Neural progenitor cell (in vitro differentiated cells): ENCODE data around the gene KIAA1217. TPM values are rescaled to one million over a fixed set of nuclear protein-coding genes. Genes with fewer than 3 reads are reported as not detected.

ENCODE experiments used
- DNase-seq: peaks from one replicate; pipeline ENCODE4 v3.0.0-alpha.2; 2016; ENCODE audit warnings: low spot score
- H2AFZ ChIP-seq: fragments of 200-600 bp; sonication (generic); replicated peaks from 2 replicates; pipeline ENCODE4 v1.6.1; 2016; ENCODE audit warnings: antibody characterized with exemption
- H3F3A ChIP-seq: fragments of 200-600 bp; sonication (generic); 2 replicates; pipeline ENCODE4 v1.6.1; 2016; ENCODE audit warnings: antibody characterized with exemption, low read depth
- H3K27ac ChIP-seq: fragments of 200-600 bp; sonication (generic); 2 replicates; pipeline ENCODE4 v1.5.1; 2016; ENCODE audit warnings: mild to moderate bottlenecking
- H3K27me3 ChIP-seq: fragments of 200-600 bp; sonication (generic); 2 replicates; pipeline ENCODE4 v1.6.1; 2016; ENCODE audit warnings: mild to moderate bottlenecking, moderate library complexity
- H3K36me3 ChIP-seq: fragments of 200-600 bp; sonication (generic); 2 replicates; pipeline ENCODE4 v1.5.1; 2016
- H3K4me1 ChIP-seq: fragments of 200-600 bp; sonication (generic); 2 replicates; pipeline ENCODE4 v1.6.1; 2016; ENCODE audit warnings: mixed run types
- H3K4me2 ChIP-seq: fragments of 200-600 bp; sonication (generic); 2 replicates; pipeline ENCODE4 v1.6.1; 2016
- H3K4me3 ChIP-seq: fragments of 200-600 bp; sonication (generic); 2 replicates; pipeline ENCODE4 v1.5.1; 2016
- H3K79me2 ChIP-seq: fragments of 200-600 bp; sonication (generic); 2 replicates; pipeline ENCODE4 v1.6.1; 2016; ENCODE audit warnings: low read depth
- H3K9ac ChIP-seq: fragments of 200-600 bp; sonication (generic); 2 replicates; pipeline ENCODE4 v1.6.1; 2016
- H3K9me3 ChIP-seq: fragments of 200-600 bp; sonication (generic); 2 replicates; pipeline ENCODE4 v1.5.1; 2016; ENCODE audit warnings: low read depth
- H4K20me1 ChIP-seq: fragments of 200-600 bp; sonication (generic); 2 replicates; pipeline ENCODE4 v1.6.1; 2016; ENCODE audit warnings: low read depth
- H3K27ac Mint-ChIP-seq: 3 replicates; pipeline ENCODE4 v1.8.0; 2021; ENCODE audit warnings: mixed read lengths
- H3K27me3 Mint-ChIP-seq: 2 replicates; pipeline ENCODE4 v1.8.0; 2022; ENCODE audit warnings: low read depth, mild to moderate bottlenecking, inconsistent platforms, moderate library complexity, mixed read lengths; ENCODE audit not compliant: insufficient read depth
- H3K36me3 Mint-ChIP-seq: 3 replicates; pipeline ENCODE4 v1.8.0; 2021; ENCODE audit warnings: mixed read lengths
- H3K4me1 Mint-ChIP-seq: 3 replicates; pipeline ENCODE4 v1.8.0; 2021; ENCODE audit warnings: mixed read lengths
- H3K4me3 Mint-ChIP-seq: 3 replicates; pipeline ENCODE4 v1.8.0; 2021; ENCODE audit warnings: mild to moderate bottlenecking, moderate library complexity, mixed read lengths
- H3K9me3 Mint-ChIP-seq: 3 replicates; pipeline ENCODE4 v1.8.0; 2020; ENCODE audit warnings: mixed read lengths
- EZH2 ChIP-seq: fragments of 200-600 bp; sonication (generic); IDR thresholded peaks from 2 replicates; pipeline ENCODE4 v1.6.1; 2017; ENCODE audit warnings: antibody characterized with exemption, mild to moderate bottlenecking, moderate library complexity
- EZH2phosphoT487 ChIP-seq: fragments of 200-600 bp; sonication (generic); IDR thresholded peaks from 2 replicates; pipeline ENCODE4 v1.6.1; 2017; ENCODE audit warnings: antibody characterized with exemption
- total RNA-seq: library from RNA; depleted of rRNA; stranded (reverse); fragments of >200 nt; gene quantifications from 2 replicates; pipeline ENCODE4 v1.2.3, GENCODE V29; 2015; ENCODE audit warnings: low replicate concordance
- TF ChIP-seq, protein P1 (sequence below): fragments of 200-600 bp; sonication (generic); IDR thresholded peaks from 2 replicates; pipeline ENCODE4 v1.5.1; 2017; ENCODE audit warnings: antibody characterized with exemption, mild to moderate bottlenecking

The KIAA1217 gene
- total RNA-seq, 1 donor from 2014 or later = 13.1 TPM

DNA sequence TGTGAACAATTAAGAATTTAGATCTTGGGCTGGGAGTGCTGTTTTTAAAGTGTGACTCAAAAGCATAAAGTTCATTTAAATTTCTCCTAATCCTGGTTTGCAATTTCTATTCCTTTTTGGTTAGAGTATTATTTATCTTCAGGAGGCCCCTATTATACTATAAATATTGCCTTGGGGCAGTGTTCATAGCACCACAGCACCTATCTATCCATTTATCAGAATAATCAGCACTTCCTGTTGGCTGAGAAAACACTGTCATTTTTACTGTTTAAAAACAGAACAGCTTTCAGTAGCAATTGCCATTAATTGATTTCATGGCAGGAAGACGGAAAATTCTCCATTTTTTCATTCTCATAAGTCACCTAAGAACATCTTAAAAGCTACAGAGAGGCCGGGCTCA, 111.4 kb downstream of the KIAA1217 start:
- Mint-ChIP-seq H3K27me3 (no peaks in the 10 kb centered on the region), H3K4me1 (peaks cover 3% of the 10 kb centered on the region), H3K4me3 (no peak overlapping the region), H3K36me3 (peaks cover 6% of the 10 kb centered on the region), H3K27ac (no peak overlapping the region), H3K9me3 (no peaks in the 10 kb centered on the region)
- H3K27ac ChIP-seq = no peak overlapping the region
- no peak overlapping the region for H3K9ac ChIP-seq
- TF ChIP-seq EZH2 = no peak
- TF ChIP-seq, protein P1, sequence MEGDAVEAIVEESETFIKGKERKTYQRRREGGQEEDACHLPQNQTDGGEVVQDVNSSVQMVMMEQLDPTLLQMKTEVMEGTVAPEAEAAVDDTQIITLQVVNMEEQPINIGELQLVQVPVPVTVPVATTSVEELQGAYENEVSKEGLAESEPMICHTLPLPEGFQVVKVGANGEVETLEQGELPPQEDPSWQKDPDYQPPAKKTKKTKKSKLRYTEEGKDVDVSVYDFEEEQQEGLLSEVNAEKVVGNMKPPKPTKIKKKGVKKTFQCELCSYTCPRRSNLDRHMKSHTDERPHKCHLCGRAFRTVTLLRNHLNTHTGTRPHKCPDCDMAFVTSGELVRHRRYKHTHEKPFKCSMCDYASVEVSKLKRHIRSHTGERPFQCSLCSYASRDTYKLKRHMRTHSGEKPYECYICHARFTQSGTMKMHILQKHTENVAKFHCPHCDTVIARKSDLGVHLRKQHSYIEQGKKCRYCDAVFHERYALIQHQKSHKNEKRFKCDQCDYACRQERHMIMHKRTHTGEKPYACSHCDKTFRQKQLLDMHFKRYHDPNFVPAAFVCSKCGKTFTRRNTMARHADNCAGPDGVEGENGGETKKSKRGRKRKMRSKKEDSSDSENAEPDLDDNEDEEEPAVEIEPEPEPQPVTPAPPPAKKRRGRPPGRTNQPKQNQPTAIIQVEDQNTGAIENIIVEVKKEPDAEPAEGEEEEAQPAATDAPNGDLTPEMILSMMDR = no peak
- no peak for TF ChIP-seq EZH2phosphoT487
- no peak for DNase-seq
- H3K4me2 ChIP-seq = no peak overlapping the region
- no peaks in the 10 kb centered on the region for H3K36me3 ChIP-seq
- no peaks in the 10 kb centered on the region for H3K79me2 ChIP-seq
- H2AFZ ChIP-seq = no peak overlapping the region
- H3K4me1 ChIP-seq = no peaks in the 10 kb centered on the region
- H3K4me3 ChIP-seq = no peak overlapping the region
- no peaks in the 10 kb centered on the region for H3K9me3 ChIP-seq
- no peaks in the 10 kb centered on the region for H3K27me3 ChIP-seq
- H4K20me1 ChIP-seq = peaks cover 16% of the 10 kb centered on the region
- H3F3A ChIP-seq = no peaks in the 10 kb centered on the region

DNA sequence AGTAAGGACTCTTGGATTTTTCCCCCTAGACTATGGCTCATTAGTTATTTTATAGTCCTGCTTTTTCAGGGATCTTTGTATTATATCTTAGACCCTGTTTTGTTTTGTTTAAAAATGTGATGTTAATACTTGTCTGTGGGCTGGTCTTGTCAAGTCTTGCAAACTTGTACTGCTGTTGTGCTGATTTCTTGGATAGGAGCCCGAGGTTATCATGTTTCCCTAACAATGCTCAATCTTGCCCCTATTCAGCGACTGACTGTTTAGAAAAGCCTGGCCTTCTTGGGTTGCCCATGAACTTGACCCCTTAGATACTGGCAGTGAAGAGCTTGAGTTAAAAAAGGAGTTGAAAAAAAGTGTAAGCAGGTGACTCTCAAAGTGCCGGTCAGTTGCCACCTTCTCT, 115.7 kb downstream of the KIAA1217 start:
- Histone ChIP-seq H3F3A (no peaks in the 10 kb centered on the region), H3K9me3 (no peaks in the 10 kb centered on the region), H2AFZ (no peak overlapping the region), H3K79me2 (no peaks in the 10 kb centered on the region), H3K27ac (no peak overlapping the region), H3K4me1 (no peaks in the 10 kb centered on the region), H3K4me2 (no peak overlapping the region), H3K36me3 (no peaks in the 10 kb centered on the region), H3K4me3 (no peak overlapping the region), H4K20me1 (peaks cover 2% of the 10 kb centered on the region), H3K27me3 (no peaks in the 10 kb centered on the region), H3K9ac (no peak overlapping the region)
- Mint-ChIP-seq H3K27me3 (peaks cover 2% of the 10 kb centered on the region), H3K4me3 (no peak overlapping the region), H3K4me1 (no peaks in the 10 kb centered on the region), H3K9me3 (peaks cover 15% of the 10 kb centered on the region), H3K36me3 (peaks cover 10% of the 10 kb centered on the region), H3K27ac (no peak overlapping the region)
- DNase-seq = no peak
- no peak for TF ChIP-seq EZH2phosphoT487
- TF ChIP-seq, protein P1 = no peak
- no peak for TF ChIP-seq EZH2

DNA sequence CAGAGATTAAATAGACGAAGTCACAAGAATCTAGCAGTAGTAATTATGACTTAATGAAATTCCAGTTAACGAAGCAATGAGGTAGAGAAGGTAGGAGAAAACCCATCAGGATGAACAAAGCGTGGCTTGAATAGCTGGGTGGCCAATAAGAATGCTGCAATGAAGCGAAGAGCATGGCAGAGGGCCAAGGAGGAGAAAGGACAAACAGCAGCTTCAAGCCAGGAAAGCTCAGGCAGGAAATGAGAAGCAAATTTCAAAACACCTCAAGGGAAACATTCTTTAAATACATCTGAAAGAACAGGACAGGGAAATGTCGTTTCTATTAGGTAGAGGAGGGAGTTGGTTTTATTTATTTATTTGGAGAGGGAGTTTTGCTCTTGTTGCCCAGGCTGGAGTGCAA, 122.5 kb downstream of the KIAA1217 start:
- Histone ChIP-seq H3K4me1 (no peaks in the 10 kb centered on the region), H2AFZ (no peak overlapping the region), H3K36me3 (no peaks in the 10 kb centered on the region), H3K9ac (no peak overlapping the region), H3K4me2 (no peak overlapping the region), H3K27me3 (no peaks in the 10 kb centered on the region), H3K79me2 (no peaks in the 10 kb centered on the region), H3K27ac (no peak overlapping the region), H4K20me1 (no peaks in the 10 kb centered on the region), H3K4me3 (no peak overlapping the region), H3F3A (no peaks in the 10 kb centered on the region), H3K9me3 (no peaks in the 10 kb centered on the region)
- no peak for TF ChIP-seq EZH2
- TF ChIP-seq, protein P1 = no peak
- Mint-ChIP-seq H3K4me3 (no peak overlapping the region), H3K4me1 (no peaks in the 10 kb centered on the region), H3K27ac (no peak overlapping the region), H3K27me3 (peaks cover 2% of the 10 kb centered on the region), H3K36me3 (peaks cover 9% of the 10 kb centered on the region), H3K9me3 (peaks cover 12% of the 10 kb centered on the region)
- no peak for DNase-seq

DNA sequence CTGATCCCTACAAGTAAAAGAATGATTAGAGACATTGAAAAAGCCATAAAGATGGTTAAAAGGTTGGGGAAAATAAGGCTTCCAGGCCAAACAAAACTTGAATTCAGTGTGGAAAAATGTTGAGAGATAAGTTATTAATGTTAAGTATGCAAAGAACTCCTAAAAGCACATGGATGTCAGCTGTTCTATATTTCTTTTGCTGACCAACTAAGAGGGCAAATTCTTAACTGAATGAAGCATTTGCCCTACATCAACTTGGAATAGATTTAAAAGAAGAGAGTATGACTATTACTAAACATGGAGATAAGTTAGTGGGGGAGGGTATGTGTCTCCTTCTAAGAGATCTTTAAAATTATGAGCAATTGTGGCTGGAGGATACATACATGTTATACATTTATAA, 124.8 kb downstream of the KIAA1217 start:
- H3K9ac ChIP-seq = no peak overlapping the region
- no peaks in the 10 kb centered on the region for H3K36me3 ChIP-seq
- Mint-ChIP-seq H3K4me1 (peaks cover 3% of the 10 kb centered on the region), H3K27ac (no peak overlapping the region), H3K9me3 (no peaks in the 10 kb centered on the region), H3K27me3 (no peaks in the 10 kb centered on the region), H3K4me3 (no peak overlapping the region), H3K36me3 (peaks cover 5% of the 10 kb centered on the region)
- TF ChIP-seq EZH2 (no peak), EZH2phosphoT487 (no peak)
- TF ChIP-seq, protein P1 = no peak
- H3K27me3 ChIP-seq = no peaks in the 10 kb centered on the region
- H3K27ac ChIP-seq = no peak overlapping the region
- H3F3A ChIP-seq = no peaks in the 10 kb centered on the region
- no peaks in the 10 kb centered on the region for H3K9me3 ChIP-seq
- H3K4me3 ChIP-seq = no peak overlapping the region
- H3K4me1 ChIP-seq = no peaks in the 10 kb centered on the region
- no peak overlapping the region for H2AFZ ChIP-seq
- H3K79me2 ChIP-seq = no peaks in the 10 kb centered on the region
- H3K4me2 ChIP-seq = no peak overlapping the region
- no peak for DNase-seq
- H4K20me1 ChIP-seq = no peaks in the 10 kb centered on the region
